GM19397 (cell line): ENCODE measurements around the gene RC3H2.
A peak's percentile ranks its signal among the peaks of the same experiment; 100 is the strongest.
"Not testable (repeated sequence)": the region's sequence is repeated elsewhere in the genome, so short reads cannot be mapped to it uniquely, and the experiment has no call there.

Source experiments
- ATAC-seq: cut with Tn5 transposase; IDR thresholded peaks from one replicate; pipeline ENCODE4 v1.9.1; 2021; ENCODE audit warnings: mild to moderate bottlenecking, moderate library complexity; ENCODE audit not compliant: unreplicated experiment

The RC3H2 gene

GRCh38 chr9:122848256-122848943 is 56.8 kb downstream of the RC3H2 start:
- ATAC-seq = no peak

GRCh38 chr9:122846371-122846940 is 58.7 kb downstream of the RC3H2 start:
- no peak for ATAC-seq

DNA sequence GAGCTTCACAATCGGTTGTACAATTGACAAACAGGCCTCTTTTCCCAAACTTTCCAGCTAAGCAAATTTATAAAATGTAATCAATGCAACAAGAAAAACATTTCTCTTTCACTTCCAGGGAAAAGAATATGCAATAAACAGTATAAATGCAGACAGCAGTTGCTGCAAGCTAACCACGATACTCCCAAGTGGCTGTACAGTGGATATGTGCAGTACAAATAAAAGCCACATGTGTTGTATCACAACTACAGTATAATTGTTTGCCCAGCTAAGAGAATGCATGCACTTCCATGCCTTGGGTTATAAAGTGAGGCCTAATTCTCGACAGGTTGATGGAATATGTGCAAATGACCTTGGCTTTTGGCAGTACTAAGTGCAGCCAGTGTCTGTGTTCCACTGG is 60.0 kb downstream of the RC3H2 start:
- no peak for ATAC-seq

DNA sequence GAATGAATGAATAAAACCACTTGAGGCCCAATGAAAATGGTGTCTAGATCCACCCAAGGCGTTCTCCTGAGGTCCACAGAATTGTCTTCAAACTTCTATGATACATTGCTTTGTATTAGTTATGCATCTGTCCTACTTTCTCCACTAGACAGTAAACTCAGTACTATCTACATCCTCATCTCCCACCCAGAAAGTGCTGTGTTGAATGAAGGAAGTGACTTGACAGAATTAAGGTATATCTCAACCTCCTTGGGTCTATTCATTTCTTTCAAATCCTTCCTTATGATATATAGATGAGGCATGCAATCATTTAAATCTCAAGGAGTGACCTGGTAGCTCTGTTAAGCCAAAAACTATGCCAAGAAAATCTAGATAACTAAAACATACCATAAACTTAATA is 61.0 kb downstream of the RC3H2 start:
- ATAC-seq = no peak

GRCh38 chr9:122841501-122841900 is 63.7 kb downstream of the RC3H2 start:
- ATAC-seq = no peak

- ATAC-seq = not testable (repeated sequence)
These were observed 66.7 kb downstream of the RC3H2 start for GRCh38 chr9:122838441-122838840.

- ATAC-seq = no peak
These were observed 67.8 kb downstream of the RC3H2 start for GRCh38 chr9:122837266-122837850.

- no peak for ATAC-seq
These were observed 69.8 kb downstream of the RC3H2 start for GRCh38 chr9:122835313-122835731.

DNA sequence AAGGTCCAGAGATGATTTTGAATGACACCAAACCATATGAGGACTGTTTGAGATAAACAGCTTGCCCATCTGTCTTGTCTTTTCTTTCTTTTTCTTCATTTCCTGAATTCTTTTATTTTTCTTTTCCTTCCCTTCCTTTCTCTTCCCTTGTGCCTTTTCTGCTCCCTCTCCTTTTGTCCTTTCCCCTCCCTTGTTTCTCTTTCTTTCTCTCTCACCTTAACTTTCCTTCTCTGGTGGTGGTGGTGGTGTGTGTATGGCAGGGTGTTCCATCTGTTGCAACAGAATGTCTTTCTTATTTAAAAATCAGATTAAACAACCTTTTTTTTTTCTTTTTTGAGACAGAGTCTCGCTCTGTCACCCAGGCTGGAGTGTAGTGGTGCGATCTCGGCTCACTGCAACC is 73.0 kb downstream of the RC3H2 start:
- ATAC-seq = no peak

- ATAC-seq = not testable (repeated sequence)
These were observed 76.2 kb downstream of the RC3H2 start for GRCh38 chr9:122828965-122829284.

GRCh38 chr9:122827761-122828093 is 77.4 kb downstream of the RC3H2 start:
- ATAC-seq = peak; percentile 14

DNA sequence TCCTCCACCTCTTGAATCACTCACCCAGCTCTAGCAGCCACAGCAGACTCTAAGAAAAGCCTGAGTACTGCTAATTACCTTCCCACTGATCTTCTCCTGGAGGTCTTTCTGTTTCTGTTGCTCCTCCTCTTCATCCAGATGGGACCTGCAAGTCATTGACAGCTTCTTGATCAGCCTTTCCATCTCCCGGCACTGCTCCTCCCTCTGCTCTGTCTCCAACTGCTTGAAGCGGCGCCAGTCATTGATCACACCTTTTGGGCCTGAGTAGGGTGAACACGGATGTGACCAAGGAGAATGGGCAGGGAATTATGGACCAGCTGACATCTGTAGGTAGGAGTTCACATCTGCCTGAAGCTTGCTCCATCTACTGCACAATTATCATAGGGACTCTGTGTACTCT is 82.2 kb downstream of the RC3H2 start:
- no peak for ATAC-seq

DNA sequence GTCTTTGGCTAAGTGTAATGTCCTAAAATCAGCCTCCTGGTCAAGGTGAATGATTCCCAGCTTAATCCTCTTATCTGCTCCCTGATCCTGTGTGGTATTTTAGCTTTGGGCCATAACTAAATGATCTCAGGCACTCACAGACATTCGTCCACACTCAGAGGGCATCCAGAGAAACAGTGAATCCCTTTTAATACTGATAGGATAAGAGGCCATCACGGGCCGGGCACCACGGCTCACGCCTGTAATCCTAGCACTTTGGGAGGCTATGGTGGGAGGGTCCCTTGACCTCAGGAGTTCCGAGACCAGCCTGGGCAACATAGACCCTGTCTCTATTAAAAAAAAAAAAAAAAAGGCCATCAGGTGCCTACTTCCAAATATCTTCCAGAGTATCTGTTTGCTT is 83.1 kb downstream of the RC3H2 start:
- ATAC-seq = no peak

DNA sequence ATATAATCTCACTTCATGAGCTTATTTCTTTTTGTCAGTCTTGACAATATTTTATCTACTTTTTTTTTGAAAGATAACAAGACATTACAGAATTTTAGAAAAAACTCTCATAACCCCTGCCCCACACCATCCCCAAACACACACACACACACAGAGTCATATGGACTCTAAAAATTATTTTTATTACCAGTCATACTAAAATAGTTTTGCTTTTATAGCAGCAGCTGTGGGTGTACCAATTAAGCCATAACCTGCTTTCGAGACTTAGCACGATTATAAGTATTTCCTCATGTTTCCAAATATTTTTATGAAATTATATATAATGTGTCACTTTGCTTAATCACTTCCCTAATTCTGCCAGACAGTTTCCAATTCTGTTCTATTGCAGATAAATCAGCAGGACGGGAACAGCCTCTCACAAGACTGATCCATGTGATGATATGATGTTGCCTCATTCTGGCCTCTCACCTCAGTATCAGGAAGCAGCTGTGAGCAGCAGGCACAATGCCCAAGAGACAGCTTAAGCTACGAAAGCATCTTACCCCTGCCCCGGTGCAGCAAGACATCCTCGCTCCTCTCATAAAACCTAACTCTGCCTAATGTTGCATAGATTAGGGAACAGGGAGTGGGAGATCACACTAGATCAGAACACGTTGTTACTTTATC is 83.7 kb downstream of the RC3H2 start:
- no peak for ATAC-seq

GRCh38 chr9:122820490-122820845 is 84.7 kb downstream of the RC3H2 start:
- ATAC-seq = no peak

GRCh38 chr9:122819791-122820489 is 85.2 kb downstream of the RC3H2 start:
- ATAC-seq = no peak

- ATAC-seq = no peak
These were observed 85.8 kb downstream of the RC3H2 start for GRCh38 chr9:122819326-122819725.

DNA sequence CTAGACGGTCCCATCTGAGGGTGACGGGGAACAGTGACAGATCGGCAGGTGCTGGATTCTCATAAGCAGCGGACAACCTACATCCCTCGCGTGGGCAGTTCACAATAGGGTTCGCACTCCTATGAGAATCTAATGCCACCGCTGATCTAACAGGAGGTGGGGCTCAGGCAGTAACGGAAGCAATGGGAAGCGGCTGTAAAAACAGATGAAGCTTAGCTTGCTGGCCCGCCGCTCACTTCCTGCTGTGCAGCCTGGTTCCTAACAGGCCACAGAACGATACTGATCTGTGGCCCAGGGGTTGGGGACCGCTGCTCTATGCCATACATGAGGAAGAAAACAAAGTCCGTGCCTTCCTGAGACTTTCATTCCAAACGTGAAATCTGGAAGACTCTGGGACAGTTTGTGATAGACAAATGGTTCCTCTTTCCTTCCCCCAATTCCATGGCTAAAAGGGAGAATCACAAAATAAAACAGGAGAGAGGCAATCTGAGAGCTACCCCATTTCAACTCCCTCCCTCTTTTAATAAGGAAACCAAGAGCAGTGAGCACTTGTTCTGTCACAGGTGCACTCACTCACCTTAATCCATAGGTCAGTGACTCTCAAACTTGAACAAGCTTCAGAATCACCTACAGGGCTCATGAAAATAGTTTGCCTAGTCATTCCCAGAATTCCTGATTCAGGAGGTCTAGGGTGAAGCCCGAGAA is 88.8 kb downstream of the RC3H2 start:
- ATAC-seq = peak; percentile 68

GRCh38 chr9:122815544-122815943 is 89.6 kb downstream of the RC3H2 start:
- no peak for ATAC-seq

- no peak for ATAC-seq
These were observed 90.6 kb downstream of the RC3H2 start for GRCh38 chr9:122814545-122814944.

DNA sequence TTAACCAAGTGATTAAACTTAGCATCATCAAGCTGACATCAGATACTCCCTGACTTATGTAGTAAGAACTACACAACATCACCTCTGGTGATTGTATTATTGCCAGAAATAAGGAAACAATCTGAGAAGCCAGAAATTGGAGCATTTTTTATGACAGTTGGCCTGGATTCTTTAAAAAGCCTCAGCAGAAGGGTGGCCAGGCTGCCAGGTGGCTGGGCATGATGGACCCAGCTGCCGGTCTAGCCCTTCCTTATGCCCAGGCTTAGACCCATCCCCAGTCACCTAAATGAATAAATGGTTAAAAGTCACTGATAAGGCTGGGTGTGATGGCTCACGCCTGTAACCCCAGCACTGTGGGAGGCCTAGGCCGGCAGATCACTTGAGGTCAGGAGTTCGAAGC is 92.4 kb downstream of the RC3H2 start:
- no peak for ATAC-seq
